HepG2 (cell line): ENCODE data around the gene GRIN3A. TPM values are rescaled to one million over a fixed set of nuclear protein-coding genes. Genes with fewer than 3 reads are reported as not detected.
A peak's percentile ranks its signal among the peaks of the same experiment; 100 is the strongest.

ENCODE experiments used
- MEF2D ChIP-seq: sonication (generic); formaldehyde crosslinking; IDR thresholded peaks from 2 replicates; pipeline ENCODE4 v1.5.1; 2020; ENCODE audit warnings: mild to moderate bottlenecking, missing genetic modification reagents
- NRL ChIP-seq: sonication (generic); formaldehyde crosslinking; IDR thresholded peaks from 2 replicates; pipeline ENCODE4 v1.5.0; 2020; ENCODE audit warnings: missing genetic modification reagents, mild to moderate bottlenecking, moderate library complexity, borderline replicate concordance
- POLR2A ChIP-seq, 2 experiments: IDR thresholded peaks; 2 replicates each; pipeline ENCODE4 v1.6.1; 2011; ENCODE audit warnings: low read depth in 2 of 2, low read length in 2 of 2, mild to moderate bottlenecking in 1 of 2, moderate library complexity in 1 of 2; ENCODE audit not compliant: insufficient read depth in 1 of 2
- TEAD3 ChIP-seq: optimal IDR thresholded peaks from 2 replicates; pipeline ENCODE3; 2016; ENCODE audit warnings: borderline replicate concordance
- ZC3H4 ChIP-seq: sonication (generic); formaldehyde crosslinking; IDR thresholded peaks from 2 replicates; pipeline ENCODE4 v1.4.0; 2020; ENCODE audit warnings: missing genetic modification reagents, borderline replicate concordance
- ZNF382 ChIP-seq: sonication (generic); formaldehyde crosslinking; IDR thresholded peaks from 2 replicates; pipeline ENCODE4 v1.5.0; 2020; ENCODE audit warnings: missing genetic modification reagents, mild to moderate bottlenecking, borderline replicate concordance
- ZNF841 ChIP-seq: sonication (generic); formaldehyde crosslinking; IDR thresholded peaks from 2 replicates; pipeline ENCODE4 v1.8.1; 2023; ENCODE audit warnings: missing genetic modification reagents, borderline replicate concordance
- ZSCAN21 ChIP-seq: sonication (generic); formaldehyde crosslinking; IDR thresholded peaks from 2 replicates; pipeline ENCODE4 v1.8.0; 2022; ENCODE audit warnings: mild to moderate bottlenecking, missing genetic modification reagents, moderate library complexity, borderline replicate concordance
- polyA plus RNA-seq, 8 experiments: library from polyadenylated mRNA; depleted of rRNA in 3 of 8; stranded (reverse) in 7 of 8; unstranded in 1 of 8; fragments of >200 nt; fragmentation: Illumina TruSeq in 4 of 8; extraction: Trizol in 4 of 8; gene quantifications; 2 replicates each; pipeline versions ENCODE4 v1.2.1 to v1.2.3, GENCODE V29; 2011 to 2016; ENCODE audit warnings: low read depth in 4 of 8, missing spikeins in 1 of 8, mixed read lengths in 1 of 8; ENCODE audit not compliant: insufficient read depth in 1 of 8
- total RNA-seq, 5 experiments: library from RNA; depleted of rRNA; stranded (reverse); fragments of >200 nt; fragmentation: Illumina TruSeq; extraction: Trizol; gene quantifications; 2 replicates each; pipeline ENCODE4 v1.2.3, GENCODE V29; 2016; ENCODE audit warnings: low read depth in 1 of 5
- TF ChIP-seq, protein P1 (sequence below): sonication (generic); formaldehyde crosslinking; IDR thresholded peaks from 2 replicates; pipeline ENCODE4 v1.4.0; 2020; ENCODE audit warnings: missing genetic modification reagents
- TF ChIP-seq, protein P2 (sequence below), 2 experiments: sonication (generic) in 1 of 2; formaldehyde crosslinking in 1 of 2; IDR thresholded peaks; 2 replicates each; pipeline versions ENCODE4 v1.6.1 to v1.9.0; 2014 to 2022; ENCODE audit warnings: antibody characterized with exemption in 1 of 2, borderline replicate concordance in 1 of 2, inconsistent platforms in 1 of 2, low read depth in 1 of 2, missing genetic modification reagents in 1 of 2
- TF ChIP-seq, protein P3 (sequence below): sonication (generic); formaldehyde crosslinking; IDR thresholded peaks from 2 replicates; pipeline ENCODE4 v1.4.0; 2020; ENCODE audit warnings: missing genetic modification reagents; ENCODE audit errors: not compliant biosample characterization
- TF ChIP-seq, protein P4 (sequence below): IDR thresholded peaks from 2 replicates; pipeline ENCODE4 v1.6.1; 2016; ENCODE audit warnings: missing biosample characterization, missing genetic modification reagents, low read depth

GRIN3A gene
- total and polyA plus RNA-seq, 2 of the 13 experiments (the other 11 are each of a cell fraction or from before 2014, with no cell fraction given): not detected

DNA sequence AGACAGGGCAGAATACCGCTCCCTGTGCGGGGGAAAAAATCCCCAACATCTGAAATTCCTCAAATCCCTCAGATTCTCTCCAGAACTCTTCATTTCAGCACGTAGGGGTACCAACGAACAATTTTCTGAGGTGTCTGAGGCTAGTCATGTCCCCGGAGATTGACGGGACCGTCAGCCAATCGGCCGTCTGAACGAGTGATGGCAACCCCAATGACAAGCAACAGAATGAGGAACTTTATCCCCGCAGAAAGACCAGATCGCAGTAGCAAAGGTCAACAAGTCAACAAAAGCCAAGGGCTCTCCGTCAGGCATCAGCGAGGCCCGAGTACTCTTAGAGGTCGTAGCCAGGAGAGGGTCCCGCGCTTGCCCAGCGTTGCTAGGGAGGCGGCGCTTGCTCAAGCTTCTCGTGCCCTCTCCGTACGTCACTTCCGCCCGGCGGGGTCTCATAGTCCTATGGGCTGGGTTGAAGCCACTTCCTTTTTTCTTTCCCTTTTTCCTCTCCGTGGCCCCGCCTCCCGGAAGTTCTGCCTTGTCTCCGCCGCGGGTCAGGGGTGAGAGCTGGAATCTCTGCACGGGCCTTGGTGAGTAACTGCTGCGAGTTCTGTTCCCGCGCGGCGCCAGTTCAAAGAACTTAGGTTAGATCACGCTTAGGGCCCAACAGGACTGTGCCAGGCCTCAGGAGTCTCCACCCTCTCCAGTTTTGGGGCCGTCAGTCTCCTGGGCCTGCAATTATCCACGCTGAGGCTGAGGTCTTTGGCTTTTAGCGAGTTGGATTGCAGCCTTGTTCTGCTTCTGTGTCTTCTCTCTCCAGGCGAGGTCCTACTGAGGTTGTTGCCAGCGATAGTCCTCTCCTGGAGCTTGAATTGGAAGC lies 204.9 kb downstream of the GRIN3A start, which contains the start of gene RNF20 (continued):
- TF ChIP-seq, protein P1, sequence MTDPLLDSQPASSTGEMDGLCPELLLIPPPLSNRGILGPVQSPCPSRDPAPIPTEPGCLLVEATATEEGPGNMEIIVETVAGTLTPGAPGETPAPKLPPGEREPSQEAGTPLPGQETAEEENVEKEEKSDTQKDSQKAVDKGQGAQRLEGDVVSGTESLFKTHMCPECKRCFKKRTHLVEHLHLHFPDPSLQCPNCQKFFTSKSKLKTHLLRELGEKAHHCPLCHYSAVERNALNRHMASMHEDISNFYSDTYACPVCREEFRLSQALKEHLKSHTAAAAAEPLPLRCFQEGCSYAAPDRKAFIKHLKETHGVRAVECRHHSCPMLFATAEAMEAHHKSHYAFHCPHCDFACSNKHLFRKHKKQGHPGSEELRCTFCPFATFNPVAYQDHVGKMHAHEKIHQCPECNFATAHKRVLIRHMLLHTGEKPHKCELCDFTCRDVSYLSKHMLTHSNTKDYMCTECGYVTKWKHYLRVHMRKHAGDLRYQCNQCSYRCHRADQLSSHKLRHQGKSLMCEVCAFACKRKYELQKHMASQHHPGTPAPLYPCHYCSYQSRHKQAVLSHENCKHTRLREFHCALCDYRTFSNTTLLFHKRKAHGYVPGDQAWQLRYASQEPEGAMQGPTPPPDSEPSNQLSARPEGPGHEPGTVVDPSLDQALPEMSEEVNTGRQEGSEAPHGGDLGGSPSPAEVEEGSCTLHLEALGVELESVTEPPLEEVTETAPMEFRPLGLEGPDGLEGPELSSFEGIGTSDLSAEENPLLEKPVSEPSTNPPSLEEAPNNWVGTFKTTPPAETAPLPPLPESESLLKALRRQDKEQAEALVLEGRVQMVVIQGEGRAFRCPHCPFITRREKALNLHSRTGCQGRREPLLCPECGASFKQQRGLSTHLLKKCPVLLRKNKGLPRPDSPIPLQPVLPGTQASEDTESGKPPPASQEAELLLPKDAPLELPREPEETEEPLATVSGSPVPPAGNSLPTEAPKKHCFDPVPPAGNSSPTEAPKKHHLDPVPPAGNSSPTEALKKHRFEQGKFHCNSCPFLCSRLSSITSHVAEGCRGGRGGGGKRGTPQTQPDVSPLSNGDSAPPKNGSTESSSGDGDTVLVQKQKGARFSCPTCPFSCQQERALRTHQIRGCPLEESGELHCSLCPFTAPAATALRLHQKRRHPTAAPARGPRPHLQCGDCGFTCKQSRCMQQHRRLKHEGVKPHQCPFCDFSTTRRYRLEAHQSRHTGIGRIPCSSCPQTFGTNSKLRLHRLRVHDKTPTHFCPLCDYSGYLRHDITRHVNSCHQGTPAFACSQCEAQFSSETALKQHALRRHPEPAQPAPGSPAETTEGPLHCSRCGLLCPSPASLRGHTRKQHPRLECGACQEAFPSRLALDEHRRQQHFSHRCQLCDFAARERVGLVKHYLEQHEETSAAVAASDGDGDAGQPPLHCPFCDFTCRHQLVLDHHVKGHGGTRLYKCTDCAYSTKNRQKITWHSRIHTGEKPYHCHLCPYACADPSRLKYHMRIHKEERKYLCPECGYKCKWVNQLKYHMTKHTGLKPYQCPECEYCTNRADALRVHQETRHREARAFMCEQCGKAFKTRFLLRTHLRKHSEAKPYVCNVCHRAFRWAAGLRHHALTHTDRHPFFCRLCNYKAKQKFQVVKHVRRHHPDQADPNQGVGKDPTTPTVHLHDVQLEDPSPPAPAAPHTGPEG (CRISPR knock-in tag): no peak
- no peak for TF ChIP-seq ZC3H4 (CRISPR knock-in tag)
- TF ChIP-seq MEF2D (CRISPR knock-in tag): peak; percentile 24; the same call in 1 of the 2 replicates
- no peak for TF ChIP-seq ZNF382 (CRISPR knock-in tag)
- TF ChIP-seq POLR2A (IDR thresholded peaks at IDR 0.05; ENCODE audit: insufficient read depth in 1 of 2, low read depth in 2 of 2, low read length in 2 of 2): peak; percentile 45 to 64; a peak in 3 of 4 replicates
- TF ChIP-seq, protein P2, sequence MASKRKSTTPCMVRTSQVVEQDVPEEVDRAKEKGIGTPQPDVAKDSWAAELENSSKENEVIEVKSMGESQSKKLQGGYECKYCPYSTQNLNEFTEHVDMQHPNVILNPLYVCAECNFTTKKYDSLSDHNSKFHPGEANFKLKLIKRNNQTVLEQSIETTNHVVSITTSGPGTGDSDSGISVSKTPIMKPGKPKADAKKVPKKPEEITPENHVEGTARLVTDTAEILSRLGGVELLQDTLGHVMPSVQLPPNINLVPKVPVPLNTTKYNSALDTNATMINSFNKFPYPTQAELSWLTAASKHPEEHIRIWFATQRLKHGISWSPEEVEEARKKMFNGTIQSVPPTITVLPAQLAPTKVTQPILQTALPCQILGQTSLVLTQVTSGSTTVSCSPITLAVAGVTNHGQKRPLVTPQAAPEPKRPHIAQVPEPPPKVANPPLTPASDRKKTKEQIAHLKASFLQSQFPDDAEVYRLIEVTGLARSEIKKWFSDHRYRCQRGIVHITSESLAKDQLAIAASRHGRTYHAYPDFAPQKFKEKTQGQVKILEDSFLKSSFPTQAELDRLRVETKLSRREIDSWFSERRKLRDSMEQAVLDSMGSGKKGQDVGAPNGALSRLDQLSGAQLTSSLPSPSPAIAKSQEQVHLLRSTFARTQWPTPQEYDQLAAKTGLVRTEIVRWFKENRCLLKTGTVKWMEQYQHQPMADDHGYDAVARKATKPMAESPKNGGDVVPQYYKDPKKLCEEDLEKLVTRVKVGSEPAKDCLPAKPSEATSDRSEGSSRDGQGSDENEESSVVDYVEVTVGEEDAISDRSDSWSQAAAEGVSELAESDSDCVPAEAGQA (IDR thresholded peaks at IDR 0.05; ENCODE audit: low read depth): 0 out of 2 replicates have a peak, but pooled peaks have one; percentile 43
- TF ChIP-seq, protein P2 (CRISPR knock-in tag; IDR thresholded peaks at IDR 0.05; ENCODE audit: borderline replicate concordance): no peak
- no peak for TF ChIP-seq ZSCAN21 (CRISPR knock-in tag)
- TF ChIP-seq, protein P3, sequence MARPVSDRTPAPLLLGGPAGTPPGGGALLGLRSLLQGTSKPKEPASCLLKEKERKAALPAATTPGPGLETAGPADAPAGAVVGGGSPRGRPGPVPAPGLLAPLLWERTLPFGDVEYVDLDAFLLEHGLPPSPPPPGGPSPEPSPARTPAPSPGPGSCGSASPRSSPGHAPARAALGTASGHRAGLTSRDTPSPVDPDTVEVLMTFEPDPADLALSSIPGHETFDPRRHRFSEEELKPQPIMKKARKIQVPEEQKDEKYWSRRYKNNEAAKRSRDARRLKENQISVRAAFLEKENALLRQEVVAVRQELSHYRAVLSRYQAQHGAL (CRISPR knock-in tag): no peak
- TF ChIP-seq, protein P4, sequence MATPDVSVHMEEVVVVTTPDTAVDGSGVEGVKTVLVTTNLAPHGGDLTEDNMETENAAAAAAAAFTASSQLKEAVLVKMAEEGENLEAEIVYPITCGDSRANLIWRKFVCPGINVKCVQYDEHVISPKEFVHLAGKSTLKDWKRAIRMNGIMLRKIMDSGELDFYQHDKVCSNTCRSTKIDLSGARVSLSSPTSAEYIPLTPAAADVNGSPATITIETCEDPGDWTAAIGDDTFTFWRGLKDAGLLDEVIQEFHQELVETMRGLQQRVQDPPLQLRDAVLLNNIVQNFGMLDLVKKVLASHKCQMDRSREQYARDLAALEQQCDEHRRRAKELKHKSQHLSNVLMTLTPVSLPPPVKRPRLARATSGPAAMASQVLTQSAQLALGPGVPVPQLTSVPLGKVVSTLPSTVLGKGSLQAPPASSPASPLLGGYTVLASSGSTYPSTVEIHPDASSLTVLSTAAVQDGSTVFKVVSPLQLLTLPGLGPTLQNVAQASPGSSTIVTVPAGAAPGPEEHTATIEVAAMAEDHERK (CRISPR knock-in tag): no peak
- TF ChIP-seq ZNF841 (CRISPR knock-in tag): no peak
- TF ChIP-seq NRL (CRISPR knock-in tag): no peak; the same call in 1 of the 2 replicates
- TF ChIP-seq TEAD3 (CRISPR knock-in tag): peak; percentile 52
